ENCODE results near the gene GNAI1.

GNAI1 gene

DNA sequence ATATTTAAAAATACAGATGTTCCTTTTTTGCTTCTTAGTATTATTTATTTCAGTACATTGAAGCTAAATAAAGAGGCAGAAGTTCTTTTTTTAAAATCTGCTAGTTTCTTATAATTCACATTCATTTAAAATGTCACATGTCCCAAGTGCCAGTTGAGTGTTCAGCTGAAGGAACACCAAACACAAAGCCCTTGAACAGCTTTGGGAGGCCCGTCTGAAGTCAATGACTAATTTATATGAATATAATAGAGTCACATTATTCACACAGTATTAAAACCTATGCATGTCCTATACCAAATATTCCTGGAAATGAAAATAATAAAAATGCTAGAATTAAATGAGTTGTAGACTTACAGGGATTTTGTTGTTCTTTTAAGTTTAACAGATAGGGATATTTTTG lies 70.3 kb downstream of the GNAI1 start:
- DNase-seq (ENCODE audit: low read depth in 2 of 3, low spot score in 1 of 3), result no peak

- no peak for DNase-seq (ENCODE audit: low read depth in 2 of 3, low spot score in 1 of 3)
Measured at GRCh38 chr7:80206763-80207162, 72.1 kb downstream of the GNAI1 start.

DNA sequence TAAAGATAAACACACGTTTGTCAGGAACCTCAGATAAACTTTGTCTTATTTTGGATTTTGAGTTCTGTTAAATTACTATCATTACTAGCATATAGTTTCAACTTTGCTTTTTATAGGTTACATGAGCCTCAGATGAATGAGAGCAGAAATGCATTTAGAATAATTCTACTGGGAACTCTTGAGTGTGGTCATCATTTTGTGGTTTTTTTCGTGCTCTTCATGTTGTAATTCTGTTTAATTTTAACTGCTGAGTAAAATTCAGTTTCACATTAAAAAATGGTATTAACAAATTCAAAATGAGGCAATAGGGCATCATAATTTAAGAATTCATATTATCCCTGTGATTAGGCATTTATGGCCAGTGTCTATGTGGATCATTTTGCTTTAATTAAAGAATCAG lies 72.9 kb downstream of the GNAI1 start:
- no peak for DNase-seq (ENCODE audit: low read depth in 2 of 3, low spot score in 1 of 3)

- DNase-seq (ENCODE audit: low read depth in 2 of 3, low spot score in 1 of 3), result no peak
Measured at GRCh38 chr7:80208700-80209099, 74.1 kb downstream of the GNAI1 start.

DNA sequence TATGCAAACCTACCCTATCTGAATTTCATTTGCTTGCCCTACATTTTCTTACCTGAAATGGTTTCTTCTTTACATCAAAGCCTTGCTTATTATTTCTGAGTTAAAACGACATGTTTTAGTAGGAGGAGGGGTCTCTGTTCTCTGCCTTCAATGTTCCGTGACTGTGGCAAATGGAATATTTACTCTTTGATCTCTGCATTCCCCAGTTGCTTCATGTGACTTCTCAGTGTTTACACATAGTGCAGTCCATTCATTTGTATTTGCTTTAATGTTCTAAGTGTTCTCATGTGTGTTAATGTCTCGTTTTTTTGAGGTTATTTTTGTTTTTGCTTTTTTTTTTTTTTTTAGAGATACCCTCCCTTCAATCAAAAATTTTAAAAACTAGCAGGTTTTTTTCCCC lies 75.8 kb downstream of the GNAI1 start:
- DNase-seq (ENCODE audit: low read depth in 2 of 3, low spot score in 1 of 3), result no peak

- DNase-seq (ENCODE audit: low read depth in 2 of 3, low spot score in 1 of 3), result no peak
Measured at GRCh38 chr7:80213814-80214213, 79.2 kb downstream of the GNAI1 start.

- no peak for DNase-seq (ENCODE audit: low read depth in 2 of 3, low spot score in 1 of 3)
Measured at GRCh38 chr7:80215734-80216133, 81.1 kb downstream of the GNAI1 start.

GRCh38 chr7:80216996-80217842 lies 82.6 kb downstream of the GNAI1 start:
- DNase-seq (ENCODE audit: low read depth in 2 of 3, low spot score in 1 of 3), result no peak

GRCh38 chr7:80218723-80219122 lies 84.1 kb downstream of the GNAI1 start:
- DNase-seq (ENCODE audit: low read depth in 2 of 3, low spot score in 1 of 3), result peak in 1 of 3 donors; percentile 23

DNA sequence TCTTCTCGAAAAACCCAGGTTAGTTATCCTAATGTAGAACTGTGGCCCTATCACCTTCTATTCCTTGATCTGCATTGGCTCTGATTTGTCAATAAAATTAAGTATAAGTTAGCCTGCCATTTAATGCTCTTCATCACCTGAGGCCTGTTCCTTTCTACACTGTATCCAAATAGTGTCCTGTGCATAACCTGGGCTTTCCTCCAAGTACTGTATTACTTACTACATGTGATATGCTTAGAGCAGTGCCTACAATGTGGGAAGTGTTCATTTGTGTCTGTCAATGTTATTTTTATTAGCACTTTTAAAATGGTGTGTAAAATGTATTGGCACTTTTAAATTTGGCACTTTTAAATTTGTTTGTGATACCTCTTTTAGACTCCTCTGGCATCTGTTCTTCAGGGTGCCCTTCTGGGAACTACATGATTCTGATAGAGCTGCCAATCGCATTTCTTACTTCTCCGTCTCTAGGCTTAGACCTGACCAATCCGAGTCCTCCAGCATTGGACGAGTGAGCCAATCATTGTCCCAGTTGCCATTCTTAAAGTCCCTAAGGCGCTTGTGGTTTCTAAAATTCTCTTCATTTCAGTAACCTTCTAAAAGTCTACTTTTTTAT lies 85.5 kb downstream of the GNAI1 start:
- no peak for DNase-seq (ENCODE audit: low read depth in 2 of 3, low spot score in 1 of 3)

DNA sequence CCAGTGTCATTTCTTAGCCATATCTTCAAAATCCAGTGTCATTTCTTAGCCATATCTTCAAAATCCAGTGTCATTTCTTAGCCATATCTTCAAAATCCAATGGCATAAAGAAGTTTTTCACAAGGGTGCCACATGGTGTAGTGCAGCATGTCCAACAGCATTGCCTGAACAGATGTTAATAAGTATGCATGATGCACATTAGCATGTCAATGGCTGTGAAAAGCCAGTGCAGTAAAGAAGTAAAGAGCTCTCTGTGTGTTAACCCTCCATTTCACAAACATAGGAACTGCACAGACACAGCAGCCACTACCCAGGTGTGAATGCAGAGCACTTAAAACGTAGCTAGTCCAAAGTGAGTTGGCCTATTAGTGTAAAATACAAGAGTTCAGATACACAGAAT lies 89.8 kb downstream of the GNAI1 start:
- DNase-seq (ENCODE audit: low read depth in 2 of 3, low spot score in 1 of 3), result no peak

DNA sequence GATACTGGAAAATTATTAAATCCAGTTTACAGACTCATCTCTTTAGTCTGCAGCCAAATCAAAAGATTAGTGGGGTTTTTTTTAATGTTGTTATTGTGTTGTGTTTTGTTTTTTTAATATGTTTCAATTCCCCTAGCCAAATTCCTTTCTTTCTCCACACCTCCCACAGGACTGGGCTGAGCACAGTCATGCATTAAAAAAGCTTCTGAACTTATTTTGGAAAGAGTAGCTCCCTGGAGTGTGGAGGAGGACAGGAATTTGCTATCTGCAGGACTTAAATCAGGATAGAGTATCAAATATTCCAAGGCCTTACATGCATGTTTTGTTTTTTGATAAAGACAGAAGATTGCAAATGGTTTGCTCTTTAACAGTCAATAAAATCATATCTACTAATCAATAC lies 90.7 kb downstream of the GNAI1 start:
- DNase-seq (ENCODE audit: low read depth in 2 of 3, low spot score in 1 of 3), result no peak

GRCh38 chr7:80226629-80227028 lies 92.0 kb downstream of the GNAI1 start:
- DNase-seq (ENCODE audit: low read depth in 2 of 3, low spot score in 1 of 3), result no peak

DNA sequence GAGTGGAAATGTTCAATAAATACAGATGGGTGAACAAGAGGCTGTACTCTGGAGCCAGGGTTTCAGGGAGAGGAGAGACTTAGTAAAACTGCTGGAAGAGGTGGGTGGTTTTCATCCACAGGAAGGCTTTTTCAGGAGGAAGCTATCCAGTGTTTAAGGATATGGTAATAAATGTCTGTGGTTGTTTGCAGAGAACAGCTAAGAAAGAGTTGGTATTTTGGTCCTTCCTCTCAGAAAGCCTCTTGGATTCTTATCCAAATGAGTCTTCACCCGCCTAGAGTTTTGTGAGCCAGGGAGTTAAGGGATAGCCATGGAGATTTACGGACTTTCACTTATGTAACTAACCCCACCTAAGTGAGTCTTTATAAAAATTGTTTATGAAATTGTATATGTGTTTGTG lies 95.7 kb downstream of the GNAI1 start:
- no peak for DNase-seq (ENCODE audit: low read depth in 2 of 3, low spot score in 1 of 3)

DNA sequence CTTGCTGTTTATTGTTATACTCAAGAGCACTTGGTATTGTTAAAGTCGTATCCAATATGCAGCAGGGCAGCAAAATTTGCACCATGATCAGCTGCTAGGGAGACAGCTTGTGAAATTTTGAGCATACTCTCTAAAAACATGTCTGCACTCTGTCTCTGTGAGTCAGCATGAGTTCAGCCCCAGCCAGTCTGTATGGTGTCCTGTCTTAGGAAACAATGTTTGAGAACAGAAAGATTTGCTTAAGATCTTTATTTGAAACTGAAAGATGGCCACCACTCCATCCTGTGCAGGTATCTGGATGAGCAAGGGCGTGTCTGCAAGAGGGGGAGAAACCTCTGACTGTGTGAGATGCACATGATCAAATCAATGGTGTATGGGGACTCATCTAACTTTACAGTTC lies 97.1 kb downstream of the GNAI1 start:
- DNase-seq (ENCODE audit: low read depth in 2 of 3, low spot score in 1 of 3), result no peak

DNA sequence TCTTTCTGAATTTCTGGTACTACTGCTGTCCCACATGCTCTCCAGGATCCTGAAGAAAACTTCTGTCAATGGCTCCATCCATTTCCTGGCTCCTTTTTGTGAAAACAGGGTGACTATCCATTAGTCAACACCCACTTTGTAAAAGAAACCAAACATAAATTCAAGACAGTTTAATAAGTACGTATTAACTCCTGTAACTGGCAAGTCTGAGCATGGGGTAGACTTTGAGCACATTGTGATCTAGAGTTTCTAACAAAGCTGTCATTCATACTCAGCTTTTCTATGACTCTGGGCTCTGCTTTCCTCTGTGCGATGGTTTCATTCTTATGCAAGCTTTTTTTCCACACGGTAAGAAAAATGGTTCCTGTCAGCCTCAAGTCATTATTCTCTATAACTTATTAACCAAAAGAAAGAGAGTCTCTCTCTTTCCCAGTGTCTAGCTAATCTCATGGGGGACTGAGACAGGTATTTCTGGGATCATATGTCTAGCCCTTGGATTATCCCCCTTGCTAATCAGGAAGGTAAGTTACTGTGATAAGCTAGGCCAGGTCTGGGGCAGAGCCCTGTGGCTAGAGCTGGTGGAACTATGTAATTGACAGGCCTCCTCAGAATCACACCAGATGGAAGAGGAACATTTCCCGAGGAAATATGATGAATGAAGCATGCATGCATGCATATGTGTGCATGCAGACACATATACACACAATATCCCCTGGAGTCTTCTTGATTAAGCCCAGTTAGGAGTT lies 98.5 kb downstream of the GNAI1 start:
- no peak for DNase-seq (ENCODE audit: low read depth in 2 of 3, low spot score in 1 of 3)

- no peak for DNase-seq (ENCODE audit: low read depth in 2 of 3, low spot score in 1 of 3)
Measured at GRCh38 chr7:80235334-80235733, 100.7 kb downstream of the GNAI1 start.

DNA sequence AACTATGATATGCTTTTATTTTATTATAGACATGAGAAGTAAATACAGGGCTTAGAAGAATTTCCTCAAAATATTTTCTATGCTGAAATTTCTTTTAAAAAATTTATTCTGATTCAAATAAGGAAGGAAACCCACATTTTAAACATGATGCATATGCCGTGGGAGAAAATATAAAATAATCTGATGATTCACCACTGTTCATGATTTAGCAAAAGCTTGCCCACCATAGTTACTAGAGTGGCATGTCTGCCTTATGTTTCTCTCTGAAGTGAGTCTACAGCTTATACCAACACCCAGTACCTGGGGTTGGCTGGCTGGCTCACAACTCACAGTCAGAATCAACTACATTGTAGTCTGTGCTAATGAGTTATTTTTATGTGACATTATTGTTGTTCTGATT lies 102.0 kb downstream of the GNAI1 start:
- no peak for DNase-seq (ENCODE audit: low read depth in 2 of 3, low spot score in 1 of 3)

DNA sequence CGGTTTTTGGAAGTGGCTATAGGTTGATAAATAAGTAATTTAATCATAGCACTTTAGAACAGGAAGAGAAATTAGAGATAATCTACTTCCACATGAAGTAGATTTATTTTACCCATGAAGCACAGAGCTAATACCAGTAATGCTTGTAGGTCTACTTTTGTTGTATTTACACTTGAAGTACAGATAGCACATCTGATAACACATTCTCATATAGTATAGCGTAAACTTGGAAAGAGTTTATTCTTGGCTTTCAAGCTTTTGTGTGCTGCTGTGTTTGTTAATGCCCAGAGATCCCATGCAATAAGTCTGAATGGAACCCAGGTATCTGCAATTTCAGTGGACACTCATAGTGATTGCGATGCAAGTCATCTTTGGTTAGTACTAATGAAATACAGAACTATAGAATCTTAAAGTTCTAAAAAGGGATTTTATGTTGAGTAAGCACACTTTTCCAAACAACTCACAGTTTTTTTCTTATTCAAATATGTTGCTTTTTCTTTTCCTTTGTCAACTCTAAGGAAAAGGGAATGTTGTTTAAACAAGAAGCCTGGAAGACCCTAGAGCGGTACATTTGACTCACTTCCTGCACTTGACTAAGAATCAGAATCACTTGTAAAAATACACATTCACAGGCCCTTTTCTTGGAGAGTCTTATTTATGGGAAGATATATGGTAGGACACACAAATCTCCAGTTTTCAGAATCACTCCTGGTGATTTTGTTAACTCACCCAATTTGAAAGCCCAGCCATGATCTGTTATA lies 105.8 kb downstream of the GNAI1 start:
- DNase-seq (ENCODE audit: low read depth in 2 of 3, low spot score in 1 of 3), result no peak

DNA sequence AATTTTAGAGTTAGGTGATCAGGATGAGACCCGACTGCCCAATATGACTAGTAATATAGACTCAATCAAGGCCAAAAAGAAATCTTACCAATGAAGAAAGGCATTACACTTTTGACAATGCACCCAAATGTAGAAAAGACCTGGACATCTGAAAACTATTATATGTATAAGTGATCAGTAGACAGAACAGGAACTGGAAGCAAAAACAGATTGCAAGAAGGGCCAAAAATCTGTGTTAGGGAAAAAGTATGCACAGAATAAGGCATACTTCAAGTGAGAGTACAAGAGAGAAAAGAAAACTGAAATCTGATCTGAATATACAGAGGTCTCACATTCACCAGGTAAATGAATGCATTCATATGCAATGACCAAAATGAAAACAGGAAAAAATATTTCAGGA lies 107.0 kb downstream of the GNAI1 start:
- no peak for DNase-seq (ENCODE audit: low read depth in 2 of 3, low spot score in 1 of 3)

- DNase-seq (ENCODE audit: low read depth in 2 of 3, low spot score in 1 of 3), result no peak
Measured at GRCh38 chr7:80243425-80243824, 108.8 kb downstream of the GNAI1 start.
